ENCODE data around the gene RRAS.
"Not testable (repeated sequence)": the region's sequence is repeated elsewhere in the genome, so short reads cannot be mapped to it uniquely, and the experiment has no call there.

RRAS gene

GRCh38 chr19:49655570-49656455 lies 15.9 kb upstream of the RRAS start:
- DNase-seq: no peak

- DNase-seq: no peak
Measured at GRCh38 chr19:49654581-49654980, 14.6 kb upstream of the RRAS start.

- DNase-seq: no peak
Measured at GRCh38 chr19:49653466-49653806, 13.5 kb upstream of the RRAS start.

- no peak for DNase-seq
Measured at GRCh38 chr19:49652551-49653465, 12.9 kb upstream of the RRAS start.

- no peak for DNase-seq
Measured at GRCh38 chr19:49651820-49652550, 12.0 kb upstream of the RRAS start.

GRCh38 chr19:49651029-49651819 lies 11.3 kb upstream of the RRAS start:
- DNase-seq: no peak

GRCh38 chr19:49646586-49646985 lies 6.6 kb upstream of the RRAS start:
- no peak for DNase-seq

- DNase-seq: no peak
Measured at GRCh38 chr19:49645995-49646394, 6.1 kb upstream of the RRAS start.

- no peak for DNase-seq
Measured at GRCh38 chr19:49645592-49645991, 5.6 kb upstream of the RRAS start.

- DNase-seq: no peak
Measured at GRCh38 chr19:49643466-49643865, 3.5 kb upstream of the RRAS start.

GRCh38 chr19:49642492-49643035 lies 2.6 kb upstream of the RRAS start:
- no peak for DNase-seq

- DNase-seq: peak; percentile 94
Measured at GRCh38 chr19:49641688-49642491, 1.9 kb upstream of the RRAS start, which contains the start of gene SCAF1. TSS of gene SCAF1 (plus strand) at chr19:49642209. CDS start at chr19:49645027, 2,818 bp downstream.

- DNase-seq: peak; percentile 52
Measured at GRCh38 chr19:49639401-49640112, 386 bp downstream of the RRAS start.

GRCh38 chr19:49637821-49638738 lies 1.9 kb downstream of the RRAS start:
- DNase-seq: no peak

GRCh38 chr19:49636233-49636932 lies 3.6 kb downstream of the RRAS start:
- DNase-seq: no peak

- DNase-seq: no peak
Measured at GRCh38 chr19:49635530-49636232, 4.3 kb downstream of the RRAS start.

GRCh38 chr19:49633273-49633672 lies 6.7 kb downstream of the RRAS start:
- not testable (repeated sequence) for DNase-seq

Measured in right kidney (tissue), 1 donor.